H1 (cell line): ENCODE measurements around the gene MMP27. TPM values are rescaled to one million over a fixed set of nuclear protein-coding genes. Genes with fewer than 3 reads are reported as not detected.

ENCODE experiments used
- CTCF ChIA-PET: fragments of 300-600 bp; sonication (Branson Sonifier 250); formaldehyde crosslinking; loops from one replicate; lab custom pipeline; 2021; ENCODE audit not compliant: partially characterized antibody; lab: Charles Lee
- POLR2A ChIA-PET: fragments of 300-600 bp; sonication (Branson Sonifier 250); formaldehyde crosslinking; loops from one replicate; lab custom pipeline; 2021; ENCODE audit warnings: inconsistent platforms; ENCODE audit not compliant: partially characterized antibody; lab: Charles Lee
- DNase-seq, 2 experiments: peaks; one replicate each; pipeline versions ENCODE4 v3.0.0 to v3.0.0-alpha.2; 2010 to 2022; ENCODE audit warnings: low spot score in 2 of 2, low read depth in 1 of 2, mixed read lengths in 1 of 2
- FAIRE-seq: peaks from 2 replicates; lab custom pipeline; 2011; peaks lifted over from hg19 to GRCh38; lab: Jason Lieb, UNC
- H2AFZ ChIP-seq: 2 replicates; pipeline ENCODE4 v1.8.1; 2012; ENCODE audit warnings: low read length, inconsistent platforms
- H2AK5ac ChIP-seq: 2 replicates; pipeline ENCODE4 v1.6.1; 2013; ENCODE audit warnings: low read depth, low read length
- H2BK120ac ChIP-seq: replicated peaks from 2 replicates; pipeline ENCODE3; 2013; ENCODE audit warnings: low read depth, low read length, inconsistent platforms
- H2BK12ac ChIP-seq: 2 replicates; pipeline ENCODE4 v1.6.1; 2013; ENCODE audit warnings: low read depth, low read length
- H2BK15ac ChIP-seq: 2 replicates; pipeline ENCODE4 v1.6.1; 2013; ENCODE audit warnings: low read length
- H2BK20ac ChIP-seq: 2 replicates; pipeline ENCODE4 v1.6.1; 2013; ENCODE audit warnings: low read length
- H2BK5ac ChIP-seq: 2 replicates; pipeline ENCODE4 v1.6.1; 2013; ENCODE audit warnings: low read depth, low read length
- H3K14ac ChIP-seq: 2 replicates; pipeline ENCODE4 v1.6.1; 2013; ENCODE audit warnings: inconsistent platforms; ENCODE audit not compliant: insufficient read length
- H3K18ac ChIP-seq: 2 replicates; pipeline ENCODE4 v1.6.1; 2013; ENCODE audit warnings: low read length; ENCODE audit errors: extremely low read depth
- H3K23ac ChIP-seq: 2 replicates; pipeline ENCODE4 v1.6.1; 2013; ENCODE audit warnings: inconsistent platforms; ENCODE audit not compliant: insufficient read length
- H3K23me2 ChIP-seq: 2 replicates; pipeline ENCODE4 v1.6.1; 2013; ENCODE audit warnings: low read depth, low read length
- H3K27ac ChIP-seq: 2 replicates; pipeline ENCODE4 v1.6.1; 2011; ENCODE audit warnings: low read depth, low read length, inconsistent platforms
- H3K27me3 ChIP-seq, 4 experiments: replicated peaks in 1 of 4; 1 replicate in 1 of 4; 2 replicates in 3 of 4; pipeline versions ENCODE4 v1.6.1 to v1.8.1; 2011 to 2013; ENCODE audit warnings: low read length in 3 of 4, mild to moderate bottlenecking in 3 of 4, inconsistent platforms in 2 of 4, mixed read lengths in 2 of 4, moderate library complexity in 1 of 4; ENCODE audit not compliant: control insufficient read depth in 3 of 4, insufficient read depth in 3 of 4; ENCODE audit errors: extremely low read depth in 1 of 4
- H3K36me3 ChIP-seq, 4 experiments: 2 replicates each; pipeline versions ENCODE4 v1.6.1 to v1.8.1; 2011 to 2013; ENCODE audit warnings: mild to moderate bottlenecking in 4 of 4, low read length in 3 of 4, moderate library complexity in 2 of 4, control low read depth in 1 of 4, inconsistent platforms in 1 of 4; ENCODE audit not compliant: insufficient read depth in 4 of 4, control insufficient read depth in 2 of 4
- H3K4ac ChIP-seq: replicated peaks from 2 replicates; pipeline ENCODE3; 2013; ENCODE audit warnings: low read length, low read depth, mixed read lengths, inconsistent platforms; ENCODE audit not compliant: insufficient read length
- H3K4me1 ChIP-seq, 4 experiments: replicated peaks in 1 of 4; 1 replicate in 1 of 4; 2 replicates in 3 of 4; pipeline versions ENCODE4 v1.6.1 to v1.8.1; 2011 to 2013; ENCODE audit warnings: low read length in 3 of 4, inconsistent platforms in 2 of 4, mixed read lengths in 1 of 4; ENCODE audit not compliant: insufficient read depth in 4 of 4, control insufficient read depth in 3 of 4
- H3K4me2 ChIP-seq, 2 experiments: 2 replicates each; pipeline versions ENCODE4 v1.6.1 to v1.8.1; 2011 to 2013; ENCODE audit warnings: low read depth in 2 of 2, low read length in 2 of 2, control low read depth in 1 of 2, inconsistent platforms in 1 of 2, mild to moderate bottlenecking in 1 of 2; ENCODE audit not compliant: insufficient read depth in 1 of 2
- H3K4me3 ChIP-seq, 4 experiments: fragments of 200-600, 300-600 bp in 1 of 4; sonication (generic), shearing (Covaris generic), sonication (Bioruptor Twin) in 1 of 4; 2 replicates each; pipeline versions ENCODE4 v1.5.1 to v1.8.1; 2011 to 2016; ENCODE audit warnings: low read length in 4 of 4, low read depth in 3 of 4, control low read depth in 2 of 4, inconsistent platforms in 2 of 4, mild to moderate bottlenecking in 2 of 4, mixed read lengths in 1 of 4, moderate library complexity in 1 of 4; ENCODE audit not compliant: insufficient read depth in 2 of 4; ENCODE audit errors: extremely low read depth in 1 of 4
- H3K56ac ChIP-seq: replicated peaks from 2 replicates; pipeline ENCODE3; 2013; ENCODE audit warnings: low read depth, mild to moderate bottlenecking, mixed read lengths, low read length, inconsistent platforms; ENCODE audit not compliant: insufficient read length
- H3K79me1 ChIP-seq: 2 replicates; pipeline ENCODE4 v1.6.1; 2013; ENCODE audit warnings: low read depth, low read length, control low read depth
- H3K79me2 ChIP-seq, 2 experiments: 2 replicates each; pipeline versions ENCODE4 v1.6.1 to v1.8.1; 2012 to 2013; ENCODE audit warnings: low read length in 2 of 2, mild to moderate bottlenecking in 2 of 2, inconsistent platforms in 1 of 2; ENCODE audit not compliant: insufficient read depth in 2 of 2, control insufficient read depth in 1 of 2
- H3K9ac ChIP-seq, 4 experiments: replicated peaks in 1 of 4; 1 replicate in 1 of 4; 2 replicates in 3 of 4; pipeline versions ENCODE4 v1.6.1 to v1.8.1; 2011 to 2013; ENCODE audit warnings: low read depth in 3 of 4, low read length in 3 of 4, control low read depth in 2 of 4, mild to moderate bottlenecking in 2 of 4, moderate library complexity in 2 of 4, inconsistent platforms in 1 of 4; ENCODE audit errors: extremely low read depth in 1 of 4
- H3K9me3 ChIP-seq, 2 experiments: 2 replicates each; pipeline versions ENCODE4 v1.6.1 to v1.8.1; 2012 to 2013; ENCODE audit warnings: mild to moderate bottlenecking in 2 of 2, moderate library complexity in 2 of 2, control low read depth in 1 of 2, inconsistent platforms in 1 of 2, low read depth in 1 of 2, low read length in 1 of 2, mixed read lengths in 1 of 2; ENCODE audit not compliant: insufficient read depth in 2 of 2
- H4K20me1 ChIP-seq, 2 experiments: replicated peaks in 1 of 2; 2 replicates each; pipeline versions ENCODE3 to v1.8.1; 2011 to 2013; ENCODE audit warnings: inconsistent platforms in 2 of 2, low read length in 2 of 2, mild to moderate bottlenecking in 1 of 2; ENCODE audit not compliant: insufficient read depth in 2 of 2, control insufficient read depth in 1 of 2
- H4K5ac ChIP-seq: 2 replicates; pipeline ENCODE4 v1.6.1; 2013; ENCODE audit warnings: low read length, low read depth, mixed read lengths, inconsistent platforms; ENCODE audit not compliant: insufficient read length
- H4K8ac ChIP-seq: 2 replicates; pipeline ENCODE4 v1.8.0; 2013; ENCODE audit warnings: mild to moderate bottlenecking, moderate library complexity, low read length, inconsistent platforms; ENCODE audit not compliant: insufficient read depth; ENCODE audit errors: extremely low read depth
- H4K91ac ChIP-seq: replicated peaks from 2 replicates; pipeline ENCODE3; 2013; ENCODE audit warnings: low read length, mixed read lengths, inconsistent platforms; ENCODE audit not compliant: insufficient read length
- CEBPB ChIP-seq: IDR thresholded peaks from 2 replicates; pipeline ENCODE4 v1.6.1; 2012; ENCODE audit warnings: low read depth, low read length
- EP300 ChIP-seq, 2 experiments: IDR thresholded peaks; 1 replicate in 1 of 2; 2 replicates in 1 of 2; pipeline ENCODE4 v1.6.1; 2011 to 2012; ENCODE audit warnings: low read depth in 2 of 2, low read length in 2 of 2, mild to moderate bottlenecking in 2 of 2, borderline replicate concordance in 1 of 2, inconsistent platforms in 1 of 2, moderate library complexity in 1 of 2
- KDM1A ChIP-seq: fragments of 200-600, 300-600 bp; sonication (generic); IDR thresholded peaks from 2 replicates; pipeline ENCODE4 v1.7.1; 2016; ENCODE audit warnings: mild to moderate bottlenecking, low read length, borderline replicate concordance
- KDM4A ChIP-seq: IDR thresholded peaks from one replicate; pipeline ENCODE4 v1.7.1; 2012; ENCODE audit warnings: low read depth, mild to moderate bottlenecking, moderate library complexity, low read length, inconsistent platforms; ENCODE audit not compliant: severe bottlenecking
- KDM5A ChIP-seq: fragments of 200-600 bp; IDR thresholded peaks from 2 replicates; pipeline ENCODE4 v1.7.1; 2012; ENCODE audit warnings: mild to moderate bottlenecking, low read length, inconsistent platforms, mixed read lengths
- RNF2 ChIP-seq: fragments of 200-900, 300-1000 bp; sonication (generic); IDR thresholded peaks from 2 replicates; pipeline ENCODE4 v1.7.1; 2016; ENCODE audit warnings: borderline replicate concordance, low read depth, mild to moderate bottlenecking, antibody characterized with exemption, low read length; ENCODE audit not compliant: poor library complexity, severe bottlenecking; ENCODE audit errors: missing control alignments
- SP4 ChIP-seq: IDR thresholded peaks from 2 replicates; pipeline ENCODE4 v1.6.1; 2012; ENCODE audit warnings: low read length, inconsistent platforms
- TBP ChIP-seq: IDR thresholded peaks from 2 replicates; pipeline ENCODE4 v1.6.1; 2011; ENCODE audit warnings: low read depth, low read length, improper control_type of control experiment
- ZNF274 ChIP-seq: IDR thresholded peaks from 2 replicates; pipeline ENCODE4 v1.7.0; 2012; ENCODE audit warnings: low read length, borderline replicate concordance; ENCODE audit errors: extremely low read depth
- WGBS, 2 experiments: shearing (Covaris generic) in 1 of 2; methylation state at CpG; one replicate each; pipeline versions ENCODE4 v1.1.6 to v1.1.7; 2013 to 2015; ENCODE audit warnings: low lambda C conversion rate in 2 of 2, mixed read lengths in 2 of 2, inconsistent platforms in 1 of 2, low coverage in 1 of 2, missing lambda C conversion rate in 1 of 2; ENCODE audit not compliant: insufficient replicate concordance in 2 of 2, insufficient coverage in 1 of 2, insufficient read length in 1 of 2; ENCODE audit errors: extremely low coverage in 1 of 2, missing lambda C conversion rate in 1 of 2; 5-methylcytosine and 5-hydroxymethylcytosine counted together
- polyA plus RNA-seq, 7 experiments: library from polyadenylated mRNA; depleted of rRNA in 3 of 7; stranded (reverse) in 5 of 7; unstranded in 2 of 7; fragments of >200 nt in 5 of 7; fragments of 200-250 nt in 2 of 7; gene quantifications; 1 replicate in 5 of 7; 2 replicates in 1 of 7; 4 replicates in 1 of 7; pipeline versions ENCODE4 v1.2.1 to v1.2.3, GENCODE V29; 2011 to 2013; ENCODE audit warnings: missing spikeins in 2 of 7, mixed read lengths in 2 of 7
- total RNA-seq: library from RNA; stranded (reverse); fragmentation: NEBNext Ultra II Directional; extraction: Animal tissue kit (Norgen Biotek cat#: 25700); gene quantifications from 2 replicates; pipeline ENCODE4 v1.2.1, GENCODE V29; 2021

The MMP27 gene
- total and polyA plus RNA-seq, 2 of the 8 experiments (the other 6 are each of a cell fraction or from before 2014, with no cell fraction given): not detected

GRCh38 chr11:102643941-102644340 lies 61.6 kb downstream of the MMP27 start:
- FAIRE-seq (no peak), DNase-seq (no peak)
- no peak overlapping the region for H3K4me2 ChIP-seq
- no peak overlapping the region for H3K4ac ChIP-seq
- no peaks in the 10 kb centered on the region for H3K36me3 ChIP-seq
- H3K4me3 ChIP-seq: no peak overlapping the region
- no peak overlapping the region for H2BK12ac ChIP-seq
- H3K9ac ChIP-seq: no peak overlapping the region
- no peaks in the 10 kb centered on the region for H3K79me1 ChIP-seq
- no peak overlapping the region for H4K8ac ChIP-seq
- H3K79me2 ChIP-seq: no peaks in the 10 kb centered on the region
- H4K20me1 ChIP-seq: no peaks in the 10 kb centered on the region
- no peaks in the 10 kb centered on the region for H3K9me3 ChIP-seq
- CTCF ChIA-PET: interaction anchor here (1.0 to 1.4 kb wide), 2 partner anchors 22 to 28 kb away, joined by 4 to 5 read pairs; no protein-coding TSS in a partner anchor
- H2AFZ ChIP-seq: no peak overlapping the region
- POLR2A ChIA-PET: no interaction called here
- H3K56ac ChIP-seq: no peak overlapping the region
- no peak overlapping the region for H2BK5ac ChIP-seq
- H3K4me1 ChIP-seq: peaks cover 0 to 4% (median 0%) of the 10 kb centered on the region in 4 experiments; a peak in 1 of 7 replicates
- TF ChIP-seq SP4: no peak
- TF ChIP-seq KDM1A: no peak
- no peak for TF ChIP-seq TBP
- no peak for TF ChIP-seq ZNF274
- TF ChIP-seq CEBPB: no peak
- TF ChIP-seq KDM5A: no peak
- no peak for TF ChIP-seq EP300 (IDR thresholded peaks at IDR 0.05; ENCODE audit: borderline replicate concordance in 1 of 2, low read depth in 2 of 2, low read length in 2 of 2)
- TF ChIP-seq KDM4A: no peak
- TF ChIP-seq RNF2: no peak
- no peak overlapping the region for H2BK120ac ChIP-seq
- H3K27me3 ChIP-seq: no peaks in the 10 kb centered on the region
- H2BK15ac ChIP-seq: no peak overlapping the region
- H3K23me2 ChIP-seq: no peaks in the 10 kb centered on the region
- no peak overlapping the region for H3K18ac ChIP-seq
- no peak overlapping the region for H2BK20ac ChIP-seq
- H4K91ac ChIP-seq: no peak overlapping the region
- H3K23ac ChIP-seq: no peak overlapping the region
- WGBS, 2 experiments: 93% methylated on average over 4 of the region's 4 CpGs; no CpG with 5 or more reads in 1 of the 2 experiments
- no peak overlapping the region for H3K27ac ChIP-seq
- H4K5ac ChIP-seq: no peak overlapping the region
- no peak overlapping the region for H2AK5ac ChIP-seq
- no peak overlapping the region for H3K14ac ChIP-seq
